Peyer's patch (tissue), 4 donors: ENCODE data around the gene SNHG17. TPM values are rescaled to one million over a fixed set of nuclear protein-coding genes. Genes with fewer than 3 reads are reported as not detected.

Experiments used
- DNase-seq, 3 donors: peaks; one replicate each; pipeline ENCODE4 v3.0.0-alpha.2; 2017 to 2019
- H3K27ac ChIP-seq, 4 donors: fragments of 200-600 bp; sonication (generic); one replicate each; pipeline ENCODE4 v1.5.1; 2016 to 2019
- H3K27me3 ChIP-seq, 2 donors: fragments of 200-600 bp; sonication (generic); one replicate each; pipeline ENCODE4 v1.5.1; 2019
- H3K36me3 ChIP-seq, 3 donors: fragments of 200-600 bp; sonication (generic); one replicate each; pipeline ENCODE4 v1.5.1; 2016 to 2019
- H3K4me1 ChIP-seq, 4 donors: fragments of 200-600 bp; sonication (generic); one replicate each; pipeline ENCODE4 v1.5.1; 2016 to 2019
- H3K4me3 ChIP-seq, 4 donors: fragments of 200-600 bp; sonication (generic); 1 replicate in 3 of 4; 2 replicates in 1 of 4; pipeline ENCODE4 v1.5.1; 2016 to 2019; ENCODE audit warnings: mild to moderate bottlenecking in 1 of 4
- H3K9me3 ChIP-seq, 4 donors: fragments of 200-600 bp; sonication (generic); one replicate each; pipeline ENCODE4 v1.5.1; 2016 to 2019; ENCODE audit warnings: mild to moderate bottlenecking in 1 of 4
- CTCF ChIP-seq, 6 experiments: fragments of 450-650 bp in 4 of 6; fragments of 200-600 bp in 2 of 6; sonication (generic) in 1 of 6; IDR thresholded peaks; one replicate each; pipeline ENCODE4 v1.5.1; 2017 to 2019; ENCODE audit warnings: antibody characterized with exemption in 6 of 6, mild to moderate bottlenecking in 3 of 6, moderate library complexity in 1 of 6
- POLR2A ChIP-seq, 2 donors: fragments of 450-650 bp; IDR thresholded peaks; one replicate each; pipeline ENCODE4 v1.5.1; 2017; ENCODE audit warnings: antibody characterized with exemption in 2 of 2, mild to moderate bottlenecking in 2 of 2, moderate library complexity in 2 of 2
- total RNA-seq, 4 donors: library from RNA; depleted of rRNA; stranded (reverse); fragments of >200 nt; gene quantifications; one replicate each; pipeline ENCODE4 v1.1.0, GENCODE V29; 2016

Gene SNHG17
- total RNA-seq = 10 to 100 TPM; 19.3 to 54.5 (median 48.3) TPM

DNA sequence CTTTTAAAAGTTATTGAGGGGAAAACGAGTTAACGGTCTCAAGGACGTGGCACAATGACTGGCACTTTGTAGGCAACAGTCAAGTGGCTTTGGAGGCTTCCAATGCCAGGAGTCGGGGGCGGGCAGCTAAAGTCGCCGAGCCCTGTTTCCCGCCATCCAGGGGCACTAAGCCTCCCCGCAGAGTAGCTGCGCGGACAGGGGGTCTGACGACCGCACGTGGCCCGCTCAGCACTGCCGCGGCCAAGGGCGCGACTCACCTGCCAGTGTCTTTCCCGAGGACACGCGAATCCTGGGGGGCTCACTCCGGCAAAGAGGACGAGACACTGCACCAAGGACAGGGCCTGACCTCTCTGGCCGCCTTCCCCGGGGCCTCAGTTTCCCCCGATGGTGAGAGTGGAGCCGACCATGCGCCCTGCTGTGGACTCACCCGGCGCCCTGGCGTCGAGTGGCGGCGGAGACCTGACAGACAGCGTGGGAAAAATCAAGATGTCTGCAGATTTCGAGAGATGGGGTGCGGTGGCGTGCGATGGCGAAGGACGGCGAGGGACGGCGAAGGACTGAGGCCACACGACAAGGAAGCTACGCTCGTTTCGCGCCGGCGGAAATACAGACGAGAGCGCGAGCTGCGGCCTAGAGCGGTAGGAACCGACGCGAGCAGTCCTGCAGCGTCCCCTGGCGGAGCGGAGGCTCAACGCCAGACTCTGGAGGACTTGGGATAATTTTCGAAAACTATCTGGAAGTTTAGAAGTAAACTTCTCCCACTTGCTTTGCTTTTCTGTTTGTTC, at the start of gene SNHG17:
TSS of gene SNHG17 (minus strand) at position 559 of the 785 bp plus-strand sequence.
- H3K4me3 ChIP-seq = peak within 1 kb of the TSS; percentile 68 to 95 (median 72)
- DNase-seq = peak; percentile 85 to 96 (median 93)
- TF ChIP-seq CTCF (IDR thresholded peaks at IDR 0.05) (peak; percentile 99 to 100 (median 100)), POLR2A (IDR thresholded peaks at IDR 0.05) (peak; percentile 57 to 76)

DNA sequence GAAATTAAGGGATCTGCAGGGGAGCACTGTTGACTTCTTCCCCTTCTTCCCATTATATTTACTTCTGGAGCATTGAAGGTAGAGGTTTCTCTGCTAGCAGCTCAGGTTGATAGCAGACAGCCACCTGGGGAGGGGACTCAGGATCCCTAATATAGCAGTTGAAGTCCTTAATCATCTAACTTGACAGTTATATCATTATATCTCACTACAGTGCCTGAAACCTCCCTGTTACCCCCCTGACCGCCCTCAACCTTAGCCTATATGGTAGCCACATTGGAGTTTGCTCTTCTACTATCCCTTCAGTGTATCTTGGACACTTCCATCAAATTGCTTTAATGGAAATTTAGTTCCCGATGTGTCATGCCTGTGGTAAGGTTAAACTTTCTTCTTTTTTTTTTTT, 44.5 kb upstream of the SNHG17 start:
- Histone ChIP-seq H3K4me1 (peaks cover 0 to 7% (median 0%) of the 10 kb centered on the region in 4 donors), H3K27me3 (no peaks in the 10 kb centered on the region), H3K4me3 (no peak overlapping the region), H3K36me3 (no peaks in the 10 kb centered on the region), H3K9me3 (no peaks in the 10 kb centered on the region), H3K27ac (no peak overlapping the region)
- DNase-seq = no peak
- TF ChIP-seq CTCF (IDR thresholded peaks at IDR 0.05) (no peak), POLR2A (IDR thresholded peaks at IDR 0.05) (no peak)

More for the DNA sequence above, at the start of gene SNHG17:
- peak within 1 kb of the TSS; percentile 76 to 89 (median 83) for H3K27ac ChIP-seq
- peaks cover 0 to 40% (median 0%) of the 10 kb centered on the region in 3 donors for H3K36me3 ChIP-seq
- no peaks in the 10 kb centered on the region for H3K27me3 ChIP-seq
- H3K9me3 ChIP-seq = no peaks in the 10 kb centered on the region
- peaks cover 0 to 13% (median 7%) of the 10 kb centered on the region in 4 donors for H3K4me1 ChIP-seq

- no peak overlapping the region for H3K27ac ChIP-seq
- DNase-seq = no peak
- H3K27me3 ChIP-seq = no peaks in the 10 kb centered on the region
- H3K9me3 ChIP-seq = no peaks in the 10 kb centered on the region
- TF ChIP-seq POLR2A (IDR thresholded peaks at IDR 0.05) (no peak), CTCF (IDR thresholded peaks at IDR 0.05) (no peak)
- no peaks in the 10 kb centered on the region for H3K36me3 ChIP-seq
- peaks cover 0 to 20% (median 12%) of the 10 kb centered on the region in 4 donors for H3K4me1 ChIP-seq
- no peak overlapping the region for H3K4me3 ChIP-seq
These were observed 42.6 kb upstream of the SNHG17 start for GRCh38 chr20:38477747-38478146.

- H3K36me3 ChIP-seq = no peaks in the 10 kb centered on the region
- peak overlapping the region; percentile 77 to 94 (median 90) for H3K4me3 ChIP-seq
- DNase-seq = no peak
- no peaks in the 10 kb centered on the region for H3K9me3 ChIP-seq
- H3K27me3 ChIP-seq = no peaks in the 10 kb centered on the region
- TF ChIP-seq POLR2A (IDR thresholded peaks at IDR 0.05) = no peak
- no peak for TF ChIP-seq CTCF (IDR thresholded peaks at IDR 0.05)
- H3K27ac ChIP-seq = peak overlapping the region; percentile 91 to 98 (median 92)
- peaks cover 0 to 28% (median 12%) of the 10 kb centered on the region in 4 donors for H3K4me1 ChIP-seq
These were observed 38.3 kb upstream of the SNHG17 start for GRCh38 chr20:38473367-38473795.

DNA sequence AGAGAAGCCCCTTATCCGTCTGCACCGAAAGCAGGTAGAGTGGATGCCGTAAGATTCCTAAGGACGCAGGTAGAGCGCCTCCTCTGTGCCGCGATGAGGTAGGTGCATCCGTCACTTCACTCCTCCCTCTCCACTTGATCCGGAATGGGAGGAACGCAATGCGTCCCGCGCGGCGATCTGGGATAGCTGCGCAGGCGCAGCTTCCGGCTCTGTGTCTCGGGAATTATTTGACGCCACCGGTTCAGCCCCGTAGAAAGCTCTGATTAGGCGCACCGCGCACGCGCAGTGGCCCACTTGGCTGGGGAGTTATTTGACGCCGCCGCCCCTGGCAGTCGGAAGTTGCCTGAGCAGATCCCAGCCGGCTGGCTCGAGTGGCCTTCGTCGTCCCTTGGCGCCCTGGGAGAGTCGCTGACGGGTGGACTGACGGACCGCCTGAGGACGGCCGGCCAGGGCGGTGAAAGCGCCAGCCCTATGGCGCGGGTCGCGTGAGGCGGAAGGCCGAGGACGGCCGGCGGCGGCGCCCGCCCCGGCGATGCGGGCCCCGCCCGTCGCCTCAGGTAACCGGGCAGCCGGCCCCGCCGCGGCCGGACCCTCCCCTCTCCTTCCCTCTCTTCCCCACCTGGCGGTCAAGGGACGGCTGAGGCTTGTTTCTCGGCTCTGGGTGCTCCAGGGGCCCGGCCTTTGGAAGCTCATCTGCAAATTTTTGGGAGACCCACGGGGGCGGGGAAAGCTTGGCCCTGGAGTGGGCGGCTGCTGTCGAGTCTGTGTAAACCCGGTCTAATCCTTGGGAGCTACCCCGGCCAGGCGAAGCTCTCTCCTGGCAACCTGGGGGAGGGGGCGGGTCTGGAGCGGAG, 37.6 kb upstream of the SNHG17 start, which contains the start of gene RALGAPB:
TSS of gene RALGAPB (plus strand) at position 331 of the 854 bp plus-strand sequence. CDS start 15,590 bp downstream, outside the sequence.
- peak; percentile 54 to 82 for TF ChIP-seq POLR2A (IDR thresholded peaks at IDR 0.05)
- peak in 5 of 6 experiments; percentile 9 to 55 (median 52) for TF ChIP-seq CTCF (IDR thresholded peaks at IDR 0.05)
- Histone ChIP-seq H3K9me3 (no peaks in the 10 kb centered on the region), H3K27ac (peak within 1 kb of the TSS; percentile 91 to 98 (median 92)), H3K27me3 (no peaks in the 10 kb centered on the region), H3K4me1 (peaks cover 0 to 28% (median 12%) of the 10 kb centered on the region in 4 donors), H3K4me3 (peak within 1 kb of the TSS; percentile 77 to 94 (median 90)), H3K36me3 (no peaks in the 10 kb centered on the region)
- DNase-seq = peak; percentile 98 to 100 (median 99)
